GM18517 (cell line): ENCODE measurements around the gene MYH11.
"Not testable (repeated sequence)": the region's sequence is repeated elsewhere in the genome, so short reads cannot be mapped to it uniquely, and the experiment has no call there.

Source experiments
- ATAC-seq: cut with Tn5 transposase; IDR thresholded peaks from one replicate; pipeline ENCODE4 v1.9.1; 2021; ENCODE audit warnings: mild to moderate bottlenecking, moderate library complexity; ENCODE audit not compliant: unreplicated experiment

MYH11 gene

DNA sequence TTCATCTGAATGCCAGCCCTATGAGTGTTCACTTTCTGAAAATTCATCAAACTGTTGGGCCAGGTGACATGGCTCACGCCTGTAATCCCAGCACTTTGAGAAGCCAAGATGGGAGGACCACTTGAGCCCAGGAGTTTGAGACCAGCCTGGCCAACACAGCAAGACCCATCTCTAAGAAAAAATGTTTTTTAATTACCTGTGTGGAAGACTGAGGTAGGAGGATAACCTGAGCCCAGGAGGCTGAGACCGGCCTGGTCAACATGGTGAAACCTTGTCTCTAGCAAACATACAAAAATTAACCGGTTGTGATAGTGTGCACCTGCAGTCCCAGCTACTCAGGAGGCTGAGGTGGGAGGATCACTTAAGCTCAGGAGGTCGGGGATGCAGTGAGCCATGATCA lies 10.3 kb downstream of the MYH11 start:
- no peak for ATAC-seq

DNA sequence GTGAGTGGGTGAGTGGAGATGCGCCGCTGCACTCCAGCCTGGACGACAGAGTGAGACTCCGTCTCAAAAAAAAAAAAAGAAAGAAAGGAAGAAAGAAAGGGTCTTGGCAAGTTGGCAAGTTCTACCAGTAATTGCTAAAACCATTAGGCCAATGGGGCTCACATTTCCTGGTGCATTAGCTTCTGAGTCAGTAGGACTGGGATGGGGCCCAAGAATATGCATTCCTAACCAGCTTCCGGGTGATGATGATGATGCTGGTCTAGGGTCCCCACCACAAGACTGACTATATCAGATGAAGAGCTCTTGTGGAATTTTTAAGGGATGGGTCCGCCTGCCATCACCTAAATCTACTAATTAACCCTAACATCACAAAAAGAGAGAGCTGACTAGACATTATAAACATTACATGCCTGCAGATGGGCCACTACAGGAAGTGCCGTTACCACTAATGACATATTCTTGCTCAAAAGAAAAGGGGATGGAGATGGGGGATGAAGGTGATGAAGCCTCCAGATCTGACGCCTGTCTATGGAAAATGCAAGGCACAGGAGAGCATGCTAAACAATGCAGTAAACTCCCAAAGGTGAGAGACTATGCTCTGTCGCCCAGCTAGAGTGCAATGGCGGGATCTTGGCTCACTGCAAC lies 13.1 kb downstream of the MYH11 start:
- ATAC-seq, result no peak

DNA sequence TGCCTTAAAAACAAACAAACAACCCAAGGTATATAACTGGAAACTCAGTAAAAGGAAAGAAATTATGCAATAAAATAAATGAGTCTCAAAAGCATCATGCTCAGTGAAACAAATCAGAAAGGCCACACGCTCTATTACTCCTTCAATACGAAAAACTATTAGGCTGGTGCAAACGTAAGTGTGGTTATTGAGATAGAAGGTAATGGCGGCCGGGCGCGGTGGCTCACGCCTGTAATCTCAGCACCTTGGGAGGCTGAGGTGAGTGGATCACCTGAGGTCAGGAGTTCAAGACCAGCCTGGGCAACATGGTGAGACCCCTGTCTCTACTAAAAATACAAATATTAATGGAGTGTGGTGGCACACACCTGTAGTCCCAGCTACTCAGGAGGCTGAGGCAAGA lies 17.6 kb downstream of the MYH11 start:
- not testable (repeated sequence) for ATAC-seq

DNA sequence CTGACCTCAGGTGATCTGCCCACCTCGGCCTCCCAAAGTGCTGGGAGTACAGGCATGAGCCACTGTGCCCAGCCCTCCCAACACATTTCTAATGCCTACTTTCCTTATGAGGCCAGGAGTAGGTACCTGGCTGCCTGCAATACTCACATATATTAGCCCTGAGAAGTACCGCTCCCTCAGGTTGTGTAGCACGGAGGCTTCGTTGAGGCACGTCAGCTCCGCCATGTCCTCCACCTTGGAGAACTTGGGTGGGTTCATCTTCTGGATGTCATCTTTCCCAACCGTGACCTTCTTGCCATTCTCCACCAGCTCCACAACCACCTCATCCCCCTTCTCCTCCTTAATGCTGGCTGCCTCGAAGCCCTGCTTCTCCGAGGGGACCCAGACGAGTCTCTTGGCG lies 19.1 kb downstream of the MYH11 start:
- no peak for ATAC-seq

DNA sequence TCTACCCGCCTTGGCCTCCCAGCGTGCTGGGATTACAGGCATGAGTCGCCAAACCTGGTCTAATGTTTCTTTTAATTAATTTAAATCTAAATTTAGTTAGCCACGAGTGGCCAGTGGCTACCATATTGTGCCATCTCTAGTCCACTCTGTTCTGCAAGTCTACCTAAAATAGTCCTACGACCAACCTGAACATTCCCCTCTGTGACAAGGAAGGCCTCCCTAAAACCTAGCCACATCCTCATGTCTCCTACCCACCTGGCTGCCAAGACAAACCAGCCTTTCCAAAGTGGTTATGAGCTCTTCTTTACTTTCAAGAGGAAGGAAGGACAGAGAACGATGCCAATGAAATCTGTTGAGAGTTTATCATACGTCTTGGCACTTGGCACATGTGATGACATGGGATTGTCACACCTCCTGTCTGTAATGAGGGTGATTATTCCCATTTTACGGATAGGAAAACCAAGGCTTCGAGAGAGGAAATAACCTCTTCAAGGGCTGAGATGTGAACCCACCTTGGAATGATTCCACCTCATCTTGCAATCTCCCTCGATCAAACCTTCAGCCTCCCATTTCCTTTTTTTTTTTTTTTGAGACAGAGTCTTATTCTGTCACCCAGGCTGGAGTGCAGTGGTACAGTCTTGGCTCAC lies 19.7 kb downstream of the MYH11 start:
- ATAC-seq, result no peak

DNA sequence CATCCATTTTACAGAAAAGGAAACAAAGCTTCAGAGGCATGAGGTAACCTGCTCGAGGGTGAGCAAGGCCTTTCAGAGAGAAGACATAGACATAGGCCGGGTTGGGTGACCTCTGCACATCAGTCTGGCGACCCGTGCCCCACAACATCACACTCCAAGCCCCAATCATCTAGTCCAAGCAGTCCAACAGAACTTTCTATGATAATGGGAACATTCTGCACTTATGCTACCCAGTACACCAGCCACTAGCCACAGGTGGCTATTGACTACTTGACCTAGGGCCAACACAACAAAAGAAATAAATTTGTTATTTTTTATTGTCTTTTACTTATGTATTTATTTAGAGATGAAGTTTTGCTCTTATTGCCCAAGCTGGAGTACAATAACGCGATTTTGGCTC lies 20.8 kb downstream of the MYH11 start:
- ATAC-seq, result no peak

DNA sequence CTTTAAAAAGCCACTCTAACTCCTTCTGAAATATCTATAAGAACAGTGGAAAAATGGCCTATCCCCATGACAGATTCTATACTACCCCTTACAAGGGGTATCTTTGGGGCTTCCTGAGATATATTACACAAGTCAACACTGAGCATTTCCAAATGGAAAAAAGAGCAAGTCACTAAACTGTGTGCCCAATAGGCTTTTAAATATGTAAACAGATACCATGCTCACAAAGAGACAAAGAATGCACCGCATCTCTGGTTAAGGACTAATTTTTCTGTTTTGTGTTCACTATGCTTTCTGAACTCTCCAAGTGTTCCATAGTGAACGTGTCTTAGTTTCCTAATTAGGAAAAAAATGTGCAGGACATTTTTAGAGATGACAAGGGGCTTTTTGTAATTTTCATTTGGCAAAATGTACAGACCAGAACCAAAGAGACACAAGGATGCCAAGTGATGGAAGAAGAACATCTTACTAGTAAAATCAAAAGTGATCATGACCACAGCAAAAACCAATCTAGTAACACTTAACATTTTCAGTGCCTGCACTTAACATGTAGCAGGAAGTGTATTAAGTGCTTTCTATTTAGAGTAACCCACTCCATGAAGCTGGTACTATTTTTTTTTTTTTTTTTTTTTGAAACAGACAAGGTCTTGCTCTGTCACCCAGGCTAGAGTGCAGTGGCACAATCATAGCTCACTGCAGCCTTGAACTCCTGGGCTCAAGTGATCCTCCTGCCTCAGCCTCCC lies 21.5 kb downstream of the MYH11 start:
- no peak for ATAC-seq

DNA sequence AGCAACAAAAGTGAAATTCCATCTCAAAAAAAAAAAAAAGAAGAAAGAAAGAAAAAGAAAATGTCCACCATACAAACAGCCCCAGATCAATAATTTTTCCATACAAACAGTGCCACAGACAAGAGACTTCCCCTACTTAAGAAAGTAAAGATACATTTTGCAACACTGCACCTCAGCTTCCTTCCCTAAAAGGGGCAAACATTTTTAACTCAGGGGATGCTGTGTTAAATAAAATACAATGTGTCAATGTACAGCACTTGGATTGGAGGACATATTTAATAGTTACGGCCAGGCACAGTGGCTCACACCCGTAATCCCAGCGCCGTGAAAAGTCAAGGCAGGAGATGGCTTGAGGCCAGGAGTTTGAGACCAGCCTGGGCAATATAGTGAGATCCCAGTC lies 22.3 kb downstream of the MYH11 start:
- ATAC-seq, result no peak

DNA sequence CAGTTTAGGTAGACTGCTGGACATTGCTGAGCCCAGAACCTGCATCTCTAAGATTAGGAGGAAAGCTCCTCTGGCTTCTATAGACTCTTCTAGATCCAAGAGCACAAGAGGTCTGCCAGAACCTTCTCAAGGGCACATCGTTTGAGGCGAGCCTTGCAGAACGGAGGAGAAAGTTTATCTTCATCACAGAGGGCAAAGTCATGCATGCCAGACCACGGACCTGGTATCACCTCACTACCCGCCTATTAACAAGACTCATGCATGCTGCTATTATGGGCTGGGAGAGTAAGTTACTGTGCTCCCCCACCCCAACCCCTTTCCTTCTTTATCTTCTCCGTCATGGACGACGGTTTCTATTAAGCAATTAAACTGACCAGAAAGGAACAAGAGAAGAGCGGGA lies 23.3 kb downstream of the MYH11 start:
- no peak for ATAC-seq

DNA sequence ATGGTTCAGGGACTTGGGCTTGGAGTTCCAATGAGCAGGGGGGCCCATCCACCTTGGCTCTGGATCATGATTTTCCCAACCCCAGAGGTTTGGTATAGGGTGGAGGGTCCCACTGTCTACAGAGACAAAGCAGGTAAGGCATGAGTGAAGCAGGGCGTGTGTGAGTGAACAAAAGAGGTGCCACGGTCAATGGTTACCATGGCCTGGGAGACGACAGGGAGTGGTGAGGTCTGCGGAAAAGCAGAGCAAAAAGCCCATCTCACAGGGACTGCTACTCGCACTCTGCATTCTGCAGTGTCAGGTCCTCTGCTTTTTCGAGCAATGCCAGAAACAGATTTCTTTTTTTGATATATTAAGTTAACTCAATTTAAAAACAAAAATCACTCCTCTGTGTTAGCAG lies 24.6 kb downstream of the MYH11 start:
- ATAC-seq, result no peak

DNA sequence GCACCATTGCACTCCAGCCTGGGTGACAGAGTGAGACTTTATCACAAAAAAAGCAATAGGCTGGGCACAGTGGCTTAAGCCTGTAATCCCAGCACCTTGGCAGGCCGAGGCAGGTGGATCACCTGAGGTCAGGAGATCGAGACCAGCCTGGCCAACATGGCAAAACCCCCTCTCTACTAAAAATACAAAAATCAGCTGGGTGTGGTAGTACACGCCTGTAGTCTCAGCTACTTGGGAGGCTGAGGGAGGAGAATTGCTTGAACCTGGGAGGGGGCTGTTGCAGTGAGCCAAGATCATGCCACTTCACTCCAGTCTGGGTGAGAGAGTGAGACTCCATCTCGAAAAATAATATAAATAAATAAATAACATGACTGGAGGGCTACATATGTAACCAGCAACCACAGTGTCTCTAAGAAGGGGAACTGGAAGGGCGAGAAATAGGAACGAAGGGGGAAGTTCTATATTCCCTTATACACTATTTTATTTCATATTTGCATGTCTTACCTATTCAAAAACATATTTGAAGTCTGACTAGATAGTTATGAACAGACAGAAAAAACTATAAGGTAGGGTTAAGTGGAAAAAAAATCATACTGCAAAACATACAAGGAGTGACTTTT lies 25.9 kb downstream of the MYH11 start:
- ATAC-seq, result no peak

DNA sequence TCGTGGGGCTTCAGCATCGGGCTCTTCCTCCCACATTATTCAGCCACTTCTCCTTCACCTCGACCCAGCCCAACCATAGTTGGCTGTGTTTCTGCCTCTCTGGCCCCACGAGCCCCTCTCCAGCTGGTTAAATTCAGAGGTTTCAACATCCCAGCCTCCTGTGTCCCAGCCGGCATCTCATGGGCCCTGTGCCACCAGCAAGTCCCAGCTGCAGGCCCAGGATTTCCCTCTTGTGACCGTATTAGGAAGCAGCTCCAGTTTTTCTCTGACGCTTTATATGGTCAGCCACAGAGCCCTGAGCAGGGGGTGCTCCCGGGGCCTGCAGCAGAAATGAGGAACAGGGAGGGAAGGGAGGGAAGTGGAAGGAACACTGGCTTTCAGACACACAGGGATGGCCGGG lies 27.4 kb downstream of the MYH11 start:
- ATAC-seq, result no peak

DNA sequence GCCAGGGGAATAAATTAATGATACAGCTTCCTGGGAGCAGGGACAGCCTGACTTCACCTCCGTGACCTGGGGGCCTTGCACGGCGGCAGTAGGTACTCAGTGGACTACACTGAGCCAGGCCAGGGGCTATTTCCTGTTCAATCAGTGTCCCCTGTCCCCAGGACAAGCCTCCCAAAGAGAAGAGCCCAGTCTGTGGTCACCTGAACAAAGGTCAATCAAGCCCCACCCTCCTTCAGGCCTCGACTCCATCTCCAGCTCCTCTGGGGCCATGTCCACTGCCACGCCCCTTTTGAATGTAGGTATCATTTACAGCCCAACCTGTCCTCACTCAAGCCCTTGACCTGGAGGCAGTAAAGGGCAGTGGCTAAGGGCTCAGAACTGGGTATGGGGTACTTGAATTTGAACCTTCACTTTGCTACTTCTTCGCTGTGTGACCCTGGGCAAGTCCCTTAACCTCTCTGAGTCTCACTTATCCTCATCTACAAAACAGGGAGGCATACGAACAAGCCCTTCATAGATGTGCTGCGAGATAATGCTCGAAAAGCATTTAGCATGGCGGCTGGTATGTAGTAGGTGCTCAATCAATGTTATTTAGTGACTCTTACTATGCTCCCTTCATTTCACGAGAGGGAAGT lies 29.0 kb downstream of the MYH11 start:
- ATAC-seq, result no peak

DNA sequence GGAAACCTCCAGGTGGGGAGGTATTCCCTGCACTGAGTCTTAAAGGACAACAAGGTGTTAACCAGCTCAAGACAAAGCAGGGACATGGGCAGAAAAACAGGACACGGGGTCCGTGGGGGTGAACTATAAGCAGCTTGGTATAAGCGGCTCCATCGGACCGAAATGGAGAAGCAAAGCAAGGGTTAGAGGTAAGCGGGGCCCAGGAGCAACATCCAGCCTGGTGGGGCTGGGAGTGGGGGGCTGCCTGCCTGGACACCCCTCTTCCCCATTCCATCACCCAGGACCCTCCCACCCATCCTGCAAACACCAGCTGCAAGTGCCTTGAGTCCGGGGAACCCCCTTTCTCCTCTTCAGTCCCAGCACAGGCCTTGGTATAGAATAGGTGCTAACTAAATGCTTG lies 29.5 kb downstream of the MYH11 start:
- no peak for ATAC-seq

DNA sequence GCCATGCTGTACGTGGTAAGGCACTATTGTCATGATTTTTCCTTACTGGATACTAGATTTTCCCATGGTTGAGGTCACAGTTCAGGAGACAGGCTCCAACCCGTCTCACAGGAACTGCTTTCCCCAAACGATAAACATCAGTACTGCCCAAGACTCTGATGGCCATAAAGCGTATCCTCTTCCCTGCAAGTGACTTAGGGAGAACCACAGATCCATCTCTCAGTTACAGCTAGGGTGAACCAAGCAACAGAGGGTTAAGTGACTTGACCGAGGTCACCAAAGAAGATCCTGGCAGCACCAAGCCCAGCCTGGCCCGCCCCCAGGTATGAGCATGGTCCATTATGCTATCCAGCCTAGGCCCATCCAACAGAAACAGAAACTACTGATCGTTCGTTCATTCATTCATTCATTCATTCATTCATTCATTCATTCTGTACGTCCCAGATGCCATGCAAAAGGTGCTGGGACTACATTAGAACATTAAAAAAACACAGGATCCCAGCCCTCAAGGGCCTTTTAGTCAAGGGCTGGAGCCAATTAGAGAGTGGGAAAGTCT lies 31.0 kb downstream of the MYH11 start:
- no peak for ATAC-seq

DNA sequence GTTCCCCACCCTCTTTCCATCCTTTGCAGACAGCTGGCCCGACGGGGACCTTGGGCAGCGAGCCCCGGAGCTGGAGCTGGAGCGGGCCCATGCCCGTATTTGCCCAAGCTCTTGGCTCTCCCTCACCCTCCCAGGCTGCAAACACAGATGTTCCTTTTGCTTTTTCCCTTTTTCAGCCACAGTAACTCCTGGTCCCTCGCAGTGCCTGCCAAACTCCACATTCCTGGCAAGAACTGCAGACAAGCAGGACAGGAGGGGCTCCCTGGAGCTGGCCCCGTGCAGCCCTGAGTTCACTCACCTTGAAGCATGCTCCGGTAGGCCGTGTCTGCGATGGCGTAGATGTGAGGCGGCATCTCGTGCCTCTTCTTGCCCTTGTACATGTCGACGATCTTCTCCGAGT lies 33.9 kb downstream of the MYH11 start:
- no peak for ATAC-seq

DNA sequence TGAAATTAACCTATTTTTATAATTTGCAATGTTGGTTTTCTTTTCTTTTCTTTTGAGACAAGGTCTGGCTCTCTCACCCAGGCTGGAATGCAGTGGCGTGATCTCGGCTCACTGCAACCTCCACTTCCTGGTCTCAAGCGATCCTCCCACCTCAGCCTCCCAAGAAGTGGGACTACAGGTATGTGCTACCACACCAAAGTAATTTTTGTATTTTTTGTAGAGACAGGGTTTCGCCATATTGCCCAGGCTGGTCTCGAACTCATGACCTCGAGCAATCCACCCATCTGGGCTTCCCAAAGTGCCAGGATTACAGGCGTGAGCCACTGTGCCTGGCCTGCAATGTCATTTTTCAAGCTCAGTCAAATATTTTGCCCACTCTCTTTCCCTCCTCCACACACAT lies 36.0 kb downstream of the MYH11 start:
- ATAC-seq, result no peak

DNA sequence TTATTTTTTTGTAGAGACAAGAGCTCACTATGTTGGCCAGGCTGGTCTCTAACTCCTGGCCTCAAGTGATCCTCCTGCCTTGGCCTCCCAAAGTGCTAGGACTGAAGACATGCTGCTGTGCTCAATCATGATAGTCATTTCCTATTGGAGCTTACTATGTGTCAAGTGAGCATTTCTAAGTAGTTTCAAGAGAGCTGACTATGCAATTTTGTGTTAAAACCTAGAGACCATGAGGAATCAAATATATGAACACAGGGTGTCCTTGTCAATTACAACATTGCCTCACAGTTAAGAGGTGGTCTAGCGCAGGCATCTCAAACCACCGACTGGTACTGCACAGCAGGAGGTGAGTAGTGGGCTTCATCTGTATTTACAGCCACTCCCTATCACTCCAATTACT lies 37.8 kb downstream of the MYH11 start:
- ATAC-seq, result no peak

DNA sequence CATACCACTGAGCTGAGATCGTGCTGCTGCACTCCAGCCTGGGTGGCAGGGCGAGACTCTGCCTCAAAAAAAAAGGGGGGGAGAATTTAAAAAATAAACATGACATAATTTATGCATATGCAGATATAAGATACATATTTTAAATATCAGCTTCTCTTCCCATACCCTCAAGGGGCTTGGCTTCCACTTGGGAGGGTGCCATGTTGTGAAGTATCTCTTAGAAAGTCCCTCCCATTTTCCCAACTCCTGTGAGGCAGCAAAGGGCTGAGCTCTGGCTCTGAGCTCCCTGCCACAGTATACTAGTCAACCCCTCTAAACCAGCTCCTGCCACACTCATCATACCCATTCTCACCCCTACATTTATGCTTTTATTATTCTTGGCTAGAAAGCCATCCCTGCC lies 39.4 kb downstream of the MYH11 start:
- ATAC-seq, result no peak

DNA sequence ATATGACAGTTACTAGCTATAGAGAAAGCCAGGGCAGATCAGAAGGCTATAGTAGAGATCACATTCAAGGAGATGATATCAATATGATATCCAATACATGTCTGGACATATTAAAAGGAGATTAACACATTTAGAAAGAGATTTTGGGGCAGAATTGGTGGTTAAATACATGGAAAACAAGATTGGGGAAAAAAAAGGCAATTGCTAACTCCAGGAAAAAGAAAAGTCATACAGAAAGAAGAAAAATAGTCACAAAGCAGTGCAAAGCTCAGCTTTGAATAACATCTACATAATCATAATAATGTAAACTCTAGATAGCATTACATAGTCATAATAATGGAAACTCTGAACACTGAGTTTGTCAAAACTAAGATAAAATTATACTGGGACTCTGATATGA lies 40.6 kb downstream of the MYH11 start:
- no peak for ATAC-seq

DNA sequence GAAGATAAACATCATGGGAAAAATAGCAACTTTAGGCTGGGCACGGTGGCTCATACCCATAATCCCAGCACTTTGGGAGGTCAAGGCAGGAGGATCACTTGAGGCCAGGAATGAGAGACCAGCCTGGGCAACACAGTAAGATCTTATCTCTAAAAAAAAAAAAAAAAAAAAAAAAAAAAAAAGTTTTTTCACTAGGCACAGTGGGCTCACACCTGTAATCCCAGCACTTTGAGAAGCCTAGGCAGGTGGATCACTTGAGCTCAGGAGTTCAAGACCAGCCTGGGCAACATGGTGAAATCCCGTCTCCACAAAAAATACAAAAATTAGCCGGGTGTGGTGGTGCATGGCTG lies 44.5 kb downstream of the MYH11 start:
- not testable (repeated sequence) for ATAC-seq
